IMR-90 (cell line): ENCODE results near the gene NANS. TPM values are rescaled to one million over a fixed set of nuclear protein-coding genes. Genes with fewer than 3 reads are reported as not detected.

Experiments
- ATAC-seq: fragments of 200-7000 bp; cut with Tn5 transposase; 2 replicates; pipeline ENCODE4 v1.9.1; 2020; ENCODE audit warnings: low read depth, mild to moderate bottlenecking, moderate library complexity
- BruUV-seq: library from RNA; stranded (reverse); fragments of 400-500 nt; replicated peaks from 2 replicates; lab custom pipeline; 2021; lab: Mats Ljungman, UMichigan
- CTCF ChIA-PET: fragments of 300-600 bp; formaldehyde crosslinking; extraction: SDS; loops from one replicate; lab custom pipeline; 2021; ENCODE audit warnings: antibody characterized with exemption; lab: Yijun Ruan, JAX
- POLR2A ChIA-PET: fragments of 300-600 bp; sonication (Branson Sonifier 250); formaldehyde crosslinking; loops from one replicate; lab custom pipeline; 2022; ENCODE audit warnings: antibody characterized with exemption; ENCODE audit not compliant: unreplicated experiment; lab: Charles Lee
- DNase-seq: peaks from one replicate; pipeline ENCODE4 v3.0.0; 2013
- H2AFZ ChIP-seq: replicated peaks from 2 replicates; pipeline ENCODE3; 2013; ENCODE audit warnings: low read length, mild to moderate bottlenecking; ENCODE audit not compliant: poor library complexity
- H2AK5ac ChIP-seq: 2 replicates; pipeline ENCODE4 v1.6.1; 2013; ENCODE audit warnings: low read depth, low read length, inconsistent platforms
- H2AK9ac ChIP-seq: replicated peaks from 2 replicates; pipeline ENCODE3; 2013; ENCODE audit warnings: mild to moderate bottlenecking, low read depth, low read length, moderate library complexity; ENCODE audit not compliant: poor library complexity
- H2BK120ac ChIP-seq: 2 replicates; pipeline ENCODE4 v1.6.1; 2013; ENCODE audit warnings: low read depth, low read length, inconsistent platforms
- H2BK15ac ChIP-seq: 3 replicates; pipeline ENCODE4 v1.6.1; 2013; ENCODE audit warnings: low read depth, low read length, inconsistent platforms
- H2BK20ac ChIP-seq: 2 replicates; pipeline ENCODE4 v1.6.1; 2013; ENCODE audit warnings: low read depth, mild to moderate bottlenecking, inconsistent platforms, low read length, moderate library complexity
- H2BK5ac ChIP-seq: 2 replicates; pipeline ENCODE4 v1.6.1; 2013; ENCODE audit warnings: mild to moderate bottlenecking, low read depth, low read length, inconsistent platforms; ENCODE audit not compliant: poor library complexity, severe bottlenecking
- H3K14ac ChIP-seq: replicated peaks from 2 replicates; pipeline ENCODE4 v1.6.1; 2013; ENCODE audit warnings: low read depth, low read length, inconsistent platforms
- H3K18ac ChIP-seq: 2 replicates; pipeline ENCODE4 v1.6.1; 2013; ENCODE audit warnings: low read depth, low read length, control low read depth
- H3K23ac ChIP-seq: 2 replicates; pipeline ENCODE4 v1.6.1; 2013; ENCODE audit warnings: low read depth, low read length, inconsistent platforms
- H3K27ac ChIP-seq: 2 replicates; pipeline ENCODE4 v1.5.1; 2013; ENCODE audit warnings: mild to moderate bottlenecking, control low read depth, low read length; ENCODE audit not compliant: insufficient read depth
- H3K27me3 ChIP-seq: 2 replicates; pipeline ENCODE4 v1.6.1; 2013; ENCODE audit warnings: low read length; ENCODE audit not compliant: control insufficient read depth, insufficient read depth
- H3K36me3 ChIP-seq: 2 replicates; pipeline ENCODE4 v1.6.1; 2013; ENCODE audit warnings: low read length, mixed read lengths; ENCODE audit not compliant: control insufficient read depth, insufficient read depth
- H3K4ac ChIP-seq: 2 replicates; pipeline ENCODE4 v1.6.1; 2013; ENCODE audit warnings: low read depth, low read length, inconsistent platforms
- H3K4me1 ChIP-seq: 2 replicates; pipeline ENCODE4 v1.6.1; 2013; ENCODE audit warnings: low read length, mixed read lengths; ENCODE audit not compliant: control insufficient read depth, insufficient read depth
- H3K4me2 ChIP-seq: 2 replicates; pipeline ENCODE4 v1.6.1; 2013; ENCODE audit warnings: low read depth, mild to moderate bottlenecking, control low read depth, low read length, moderate library complexity
- H3K4me3 ChIP-seq: 2 replicates; pipeline ENCODE4 v1.5.1; 2013; ENCODE audit warnings: low read depth, mild to moderate bottlenecking, control low read depth, low read length, moderate library complexity; ENCODE audit not compliant: insufficient read depth
- H3K56ac ChIP-seq: 2 replicates; pipeline ENCODE4 v1.6.1; 2013; ENCODE audit warnings: low read length, inconsistent platforms; ENCODE audit not compliant: insufficient read depth; ENCODE audit errors: extremely low read depth
- H3K79me1 ChIP-seq, 2 experiments: 2 replicates each; pipeline ENCODE4 v1.6.1; 2013; ENCODE audit warnings: low read length in 2 of 2, inconsistent platforms in 1 of 2, low read depth in 1 of 2
- H3K9ac ChIP-seq: 2 replicates; pipeline ENCODE4 v1.6.1; 2013; ENCODE audit warnings: low read depth, low read length, control low read depth
- H3K9me1 ChIP-seq: 2 replicates; pipeline ENCODE4 v1.6.1; 2013; ENCODE audit warnings: low read length, inconsistent platforms; ENCODE audit not compliant: insufficient read depth
- H3K9me3 ChIP-seq: 2 replicates; pipeline ENCODE4 v1.6.1; 2013; ENCODE audit warnings: low read length; ENCODE audit not compliant: control insufficient read depth, insufficient read depth
- H4K20me1 ChIP-seq: 2 replicates; pipeline ENCODE4 v1.6.1; 2013; ENCODE audit warnings: low read length, inconsistent platforms; ENCODE audit not compliant: insufficient read depth
- H4K5ac ChIP-seq: 2 replicates; pipeline ENCODE4 v1.6.1; 2013; ENCODE audit warnings: mild to moderate bottlenecking, low read depth, low read length, control low read depth
- H4K8ac ChIP-seq, 2 experiments: 2 replicates each; pipeline ENCODE4 v1.6.1; 2013; ENCODE audit warnings: low read depth in 2 of 2, low read length in 2 of 2, control low read depth in 1 of 2, inconsistent platforms in 1 of 2
- H4K91ac ChIP-seq: 2 replicates; pipeline ENCODE4 v1.6.1; 2013; ENCODE audit warnings: low read depth, low read length, inconsistent platforms; ENCODE audit not compliant: insufficient read depth
- CEBPB ChIP-seq: IDR thresholded peaks from 2 replicates; pipeline ENCODE4 v1.6.1; 2012; ENCODE audit warnings: low read depth, low read length, improper control_type of control experiment
- WGBS, 2 experiments: methylation state at CpG; one replicate each; pipeline versions ENCODE4 v1.1.5 to v1.1.7; 2013; ENCODE audit warnings: missing lambda C conversion rate in 2 of 2; ENCODE audit not compliant: insufficient read length in 1 of 2; ENCODE audit errors: extremely low coverage in 2 of 2; 5-methylcytosine and 5-hydroxymethylcytosine counted together
- dilution Hi-C: fragments of 300-500 bp; cut with HindIII; formaldehyde crosslinking; loops from one replicate; pipeline ENCODE4 v1.14.3; 2018; ENCODE audit warnings: low sequenced_read_pairs; ENCODE audit not compliant: unreplicated experiment
- in situ Hi-C: fragments of 300-500 bp; cut with MboI; formaldehyde crosslinking; loops from 3 replicates; pipeline ENCODE4 v1.14.3; 2019; ENCODE audit warnings: low sequenced_read_pairs, inconsistent platforms, mixed read lengths
- intact Hi-C: fragments of 100-400 bp; cut with micrococcal nuclease; formaldehyde crosslinking; loops from 2 replicates; pipeline ENCODE4 v1.10.0; 2022
- polyA plus RNA-seq, 3 experiments: library from polyadenylated mRNA; depleted of rRNA; stranded (reverse); fragments of >200 nt; gene quantifications; 2 replicates each; pipeline ENCODE4 v1.2.3, GENCODE V29; 2012; ENCODE audit warnings: low replicate concordance in 1 of 3
- total RNA-seq: library from RNA; depleted of rRNA; stranded (reverse); fragments of >200 nt; gene quantifications from 2 replicates; pipeline ENCODE4 v1.2.3, GENCODE V29; 2012
- TF ChIP-seq, protein P1 (sequence below): conservative IDR thresholded peaks from 2 replicates; pipeline ENCODE4 v1.5.1; 2012; ENCODE audit warnings: mild to moderate bottlenecking, low read depth, low read length, improper control_type of control experiment

The NANS gene
- total and polyA plus RNA-seq, 2 of the 4 experiments (the other 2 are of a cell fraction) = 210 to 306 TPM

DNA sequence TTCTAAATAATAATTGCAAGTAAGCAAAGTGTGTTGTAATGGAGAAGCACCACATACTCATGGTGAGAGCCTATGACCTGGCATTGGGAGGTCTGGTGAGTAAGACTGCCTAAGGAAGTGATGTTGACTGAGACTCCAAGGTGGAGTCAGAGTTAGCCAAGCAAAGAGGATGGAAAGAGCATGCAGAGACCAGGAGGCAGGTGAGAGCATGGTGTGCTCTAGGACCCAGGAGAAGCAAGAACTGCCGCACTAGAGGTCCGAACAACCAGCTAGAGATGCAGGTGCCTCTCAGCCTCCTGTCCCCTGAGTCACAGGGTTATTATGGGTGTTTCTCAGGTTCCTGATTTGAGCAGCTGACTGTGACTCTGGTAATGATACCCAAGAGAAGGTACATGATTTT, 46.1 kb upstream of the NANS start:
- ATAC-seq = peak; percentile 35; the same call in 1 of the 2 replicates

More for the DNA sequence above, 46.1 kb upstream of the NANS start:
- H4K20me1 ChIP-seq = peaks cover 30% of the 10 kb centered on the region
- H2AFZ ChIP-seq = no peak overlapping the region
- H2BK5ac ChIP-seq = no peak overlapping the region
- no CpG with 5 or more reads among the region's 2 CpGs for WGBS, 2 experiments
- H3K27ac ChIP-seq = no peak overlapping the region
- H2BK120ac ChIP-seq = no peak overlapping the region
- H3K79me1 ChIP-seq = peaks cover 50 to 69% of the 10 kb centered on the region in 2 experiments
- no peak overlapping the region for H2AK5ac ChIP-seq
- H3K56ac ChIP-seq = no peak overlapping the region
- peaks cover 3% of the 10 kb centered on the region for H3K4me1 ChIP-seq
- in situ Hi-C loops = no loop called here
- no peak overlapping the region for H2AK9ac ChIP-seq
- ChIA-PET POLR2A (no interaction called here), CTCF (no interaction called here)
- H3K4ac ChIP-seq = no peak overlapping the region
- H4K91ac ChIP-seq = no peak overlapping the region
- dilution Hi-C loops = no loop called here
- no peak overlapping the region for H3K4me3 ChIP-seq
- intact Hi-C loops = no loop called here
- no peaks in the 10 kb centered on the region for H3K27me3 ChIP-seq
- H3K4me2 ChIP-seq = no peak overlapping the region
- no peak overlapping the region for H3K23ac ChIP-seq
- no peak overlapping the region for H4K8ac ChIP-seq
- peak; percentile 31; the same call in 1 of the 2 replicates for TF ChIP-seq CEBPB
- TF ChIP-seq, protein P1, sequence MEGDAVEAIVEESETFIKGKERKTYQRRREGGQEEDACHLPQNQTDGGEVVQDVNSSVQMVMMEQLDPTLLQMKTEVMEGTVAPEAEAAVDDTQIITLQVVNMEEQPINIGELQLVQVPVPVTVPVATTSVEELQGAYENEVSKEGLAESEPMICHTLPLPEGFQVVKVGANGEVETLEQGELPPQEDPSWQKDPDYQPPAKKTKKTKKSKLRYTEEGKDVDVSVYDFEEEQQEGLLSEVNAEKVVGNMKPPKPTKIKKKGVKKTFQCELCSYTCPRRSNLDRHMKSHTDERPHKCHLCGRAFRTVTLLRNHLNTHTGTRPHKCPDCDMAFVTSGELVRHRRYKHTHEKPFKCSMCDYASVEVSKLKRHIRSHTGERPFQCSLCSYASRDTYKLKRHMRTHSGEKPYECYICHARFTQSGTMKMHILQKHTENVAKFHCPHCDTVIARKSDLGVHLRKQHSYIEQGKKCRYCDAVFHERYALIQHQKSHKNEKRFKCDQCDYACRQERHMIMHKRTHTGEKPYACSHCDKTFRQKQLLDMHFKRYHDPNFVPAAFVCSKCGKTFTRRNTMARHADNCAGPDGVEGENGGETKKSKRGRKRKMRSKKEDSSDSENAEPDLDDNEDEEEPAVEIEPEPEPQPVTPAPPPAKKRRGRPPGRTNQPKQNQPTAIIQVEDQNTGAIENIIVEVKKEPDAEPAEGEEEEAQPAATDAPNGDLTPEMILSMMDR = no peak
- no peak overlapping the region for H3K18ac ChIP-seq
- no peak overlapping the region for H4K5ac ChIP-seq
- no TSS peak for BruUV-seq
- peak; percentile 64 for DNase-seq
- no peak overlapping the region for H3K14ac ChIP-seq
- no peaks in the 10 kb centered on the region for H3K9me3 ChIP-seq
- H3K36me3 ChIP-seq = peaks cover 70% of the 10 kb centered on the region
- no peak overlapping the region for H3K9ac ChIP-seq
- H3K9me1 ChIP-seq = peaks cover 8% of the 10 kb centered on the region
- no peak overlapping the region for H2BK20ac ChIP-seq
- no peak overlapping the region for H2BK15ac ChIP-seq
